Calu3 (cell line): Measurements from ENCODE around the gene SYDE2. TPM values are rescaled to one million over a fixed set of nuclear protein-coding genes. Genes with fewer than 3 reads are reported as not detected.

ENCODE experiments used
- BruUV-seq: library from RNA; stranded (reverse); fragments of 400-500 nt; replicated peaks from 2 replicates; lab custom pipeline; 2021; lab: Mats Ljungman, UMichigan
- CTCF ChIA-PET: fragments of 300-600 bp; sonication (Branson Sonifier 250); formaldehyde crosslinking; loops from one replicate; lab custom pipeline; 2022; ENCODE audit warnings: antibody characterized with exemption; lab: Charles Lee
- DNase-seq: peaks from one replicate; pipeline ENCODE4 v3.0.0; 2022
- H3K27ac Mint-ChIP-seq: one replicate; pipeline ENCODE4 v1.8.0; 2022; ENCODE audit warnings: mixed read lengths; ENCODE audit not compliant: unreplicated experiment
- H3K27me3 Mint-ChIP-seq: one replicate; pipeline ENCODE4 v1.8.0; 2022; ENCODE audit warnings: mixed read lengths; ENCODE audit not compliant: unreplicated experiment
- H3K36me3 Mint-ChIP-seq: one replicate; pipeline ENCODE4 v1.8.0; 2022; ENCODE audit warnings: mild to moderate bottlenecking, moderate library complexity, mixed read lengths; ENCODE audit not compliant: insufficient read depth, unreplicated experiment
- H3K4me1 Mint-ChIP-seq: one replicate; pipeline ENCODE4 v1.8.0; 2022; ENCODE audit warnings: mild to moderate bottlenecking, low read depth, mixed read lengths; ENCODE audit not compliant: unreplicated experiment
- H3K4me3 Mint-ChIP-seq: one replicate; pipeline ENCODE4 v1.8.0; 2022; ENCODE audit warnings: mild to moderate bottlenecking, low read depth, moderate library complexity, mixed read lengths; ENCODE audit not compliant: unreplicated experiment
- H3K9me3 Mint-ChIP-seq: one replicate; pipeline ENCODE4 v1.8.0; 2022; ENCODE audit warnings: low read depth, mixed read lengths; ENCODE audit not compliant: unreplicated experiment
- intact Hi-C: fragments of 100-400 bp; cut with micrococcal nuclease; formaldehyde crosslinking; loops from one replicate; pipeline ENCODE4 v1.10.0; 2022; ENCODE audit not compliant: unreplicated experiment
- total RNA-seq: library from RNA; stranded (reverse); gene quantifications from 2 replicates; pipeline ENCODE4 v1.2.3, GENCODE V29; 2022
- TF ChIP-seq, protein P1 (sequence below): fragments of 200-600 bp; IDR thresholded peaks from one replicate; pipeline ENCODE4 v1.8.0; 2022; ENCODE audit warnings: antibody characterized with exemption; ENCODE audit not compliant: unreplicated experiment

SYDE2 gene
- total RNA-seq, 1 experiment from 2014 or later = 10.4 TPM

DNA sequence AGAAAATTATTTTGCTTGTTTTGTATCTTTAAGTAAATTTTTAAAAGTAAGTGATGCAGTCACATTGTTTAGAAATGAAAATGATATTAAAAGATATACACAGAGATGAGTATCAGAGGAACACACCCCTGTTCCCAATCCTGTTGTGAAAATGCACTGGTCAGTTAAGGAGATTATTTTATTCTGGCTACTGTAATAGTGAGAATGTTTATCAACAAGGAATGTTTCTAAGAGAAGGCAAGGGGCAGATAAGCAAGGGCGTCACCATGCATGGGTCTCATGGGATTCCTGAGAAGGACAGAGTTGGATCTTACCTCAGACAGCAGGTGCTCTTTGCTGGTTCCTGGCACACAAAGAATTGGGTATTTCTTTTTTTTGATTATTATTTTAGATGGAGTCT is 36.8 kb upstream of the SYDE2 start:
- Mint-ChIP-seq H3K36me3 (no peaks in the 10 kb centered on the region), H3K4me1 (no peaks in the 10 kb centered on the region), H3K4me3 (no peak overlapping the region), H3K27ac (no peak overlapping the region), H3K9me3 (no peaks in the 10 kb centered on the region), H3K27me3 (no peaks in the 10 kb centered on the region)
- TF ChIP-seq, protein P1, sequence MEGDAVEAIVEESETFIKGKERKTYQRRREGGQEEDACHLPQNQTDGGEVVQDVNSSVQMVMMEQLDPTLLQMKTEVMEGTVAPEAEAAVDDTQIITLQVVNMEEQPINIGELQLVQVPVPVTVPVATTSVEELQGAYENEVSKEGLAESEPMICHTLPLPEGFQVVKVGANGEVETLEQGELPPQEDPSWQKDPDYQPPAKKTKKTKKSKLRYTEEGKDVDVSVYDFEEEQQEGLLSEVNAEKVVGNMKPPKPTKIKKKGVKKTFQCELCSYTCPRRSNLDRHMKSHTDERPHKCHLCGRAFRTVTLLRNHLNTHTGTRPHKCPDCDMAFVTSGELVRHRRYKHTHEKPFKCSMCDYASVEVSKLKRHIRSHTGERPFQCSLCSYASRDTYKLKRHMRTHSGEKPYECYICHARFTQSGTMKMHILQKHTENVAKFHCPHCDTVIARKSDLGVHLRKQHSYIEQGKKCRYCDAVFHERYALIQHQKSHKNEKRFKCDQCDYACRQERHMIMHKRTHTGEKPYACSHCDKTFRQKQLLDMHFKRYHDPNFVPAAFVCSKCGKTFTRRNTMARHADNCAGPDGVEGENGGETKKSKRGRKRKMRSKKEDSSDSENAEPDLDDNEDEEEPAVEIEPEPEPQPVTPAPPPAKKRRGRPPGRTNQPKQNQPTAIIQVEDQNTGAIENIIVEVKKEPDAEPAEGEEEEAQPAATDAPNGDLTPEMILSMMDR = no peak
- no peak for DNase-seq
- CTCF ChIA-PET = no interaction called here
- intact Hi-C loops = no loop called here
- BruUV-seq = no TSS peak

DNA sequence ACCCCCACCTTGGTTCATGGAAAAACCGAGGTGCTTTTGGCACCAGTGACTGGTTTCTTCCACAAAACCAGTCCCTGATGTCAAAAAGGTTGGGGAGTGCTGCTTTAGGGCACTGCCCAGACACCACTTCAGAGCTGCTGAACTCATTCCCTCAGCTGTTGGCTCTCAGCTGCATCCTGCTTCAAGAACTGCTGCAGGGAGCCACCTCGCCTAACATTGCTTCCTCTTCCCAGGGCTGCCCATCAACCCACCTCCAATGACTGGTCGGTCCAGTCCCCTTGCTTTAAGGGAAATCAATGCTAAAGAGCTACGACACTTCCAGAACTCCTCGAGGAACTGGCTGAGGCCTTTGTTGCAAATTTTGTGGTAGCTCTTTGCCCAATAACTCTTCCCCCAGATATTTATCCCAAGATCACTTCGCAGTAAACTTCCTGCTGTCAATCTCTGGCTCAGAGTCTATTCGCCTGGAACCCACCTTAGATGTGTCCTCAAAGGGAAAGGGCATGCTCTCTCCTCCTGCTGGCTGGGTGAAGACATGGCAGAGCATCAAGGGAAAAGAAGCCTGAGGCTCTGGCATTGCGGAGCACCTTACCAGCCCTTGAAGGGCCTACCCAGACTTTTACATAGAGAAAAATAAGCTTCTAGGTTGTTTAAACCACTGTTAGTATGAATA is 29.6 kb upstream of the SYDE2 start:
- H3K27me3 Mint-ChIP-seq = no peaks in the 10 kb centered on the region
- H3K9me3 Mint-ChIP-seq = no peaks in the 10 kb centered on the region
- intact Hi-C loops = no loop called here
- TF ChIP-seq, protein P1 = peak; percentile 56
- CTCF ChIA-PET = interaction anchor here (0.6 to 2.6 kb wide), 10 partner anchors 9 to 1463 kb away, joined by 3 to 10 read pairs (median 4); partner anchors contain the start of gene C1orf52
- H3K4me1 Mint-ChIP-seq = peaks cover 19% of the 10 kb centered on the region
- no TSS peak for BruUV-seq
- no peaks in the 10 kb centered on the region for H3K36me3 Mint-ChIP-seq
- peak; percentile 19 for DNase-seq
- H3K4me3 Mint-ChIP-seq = peak overlapping the region; percentile 6
- H3K27ac Mint-ChIP-seq = peak overlapping the region; percentile 19

DNA sequence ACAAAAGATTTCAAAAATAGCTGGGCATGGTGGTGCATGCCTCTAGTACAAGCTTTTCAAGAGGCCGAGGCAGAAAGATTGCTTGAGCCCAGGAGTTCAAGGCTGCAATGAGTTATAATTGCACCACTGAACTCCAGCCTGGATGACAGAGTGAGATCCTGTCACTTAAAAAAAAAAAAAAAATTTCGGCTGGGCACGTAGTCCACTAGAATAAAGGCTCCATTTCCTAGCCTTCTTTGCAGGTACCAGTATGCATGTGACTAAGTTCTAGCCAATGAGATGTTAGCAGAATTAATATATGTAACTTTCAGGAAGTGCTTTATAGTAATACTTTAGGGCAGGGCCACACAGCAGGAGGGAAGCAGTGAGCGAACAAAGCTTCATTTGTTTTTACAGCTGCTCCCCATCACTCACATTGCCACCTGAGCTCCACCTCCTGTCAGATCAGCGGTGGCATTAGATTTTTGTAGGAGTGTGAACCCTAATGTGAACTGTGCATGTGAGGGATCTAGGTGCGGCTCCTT is 28.8 kb upstream of the SYDE2 start:
- TF ChIP-seq, protein P1 = no peak
- peaks cover 6% of the 10 kb centered on the region for H3K36me3 Mint-ChIP-seq
- BruUV-seq = no TSS peak
- intact Hi-C loops = no loop called here
- DNase-seq = peak; percentile 53
- CTCF ChIA-PET = interaction anchor here (0.6 to 2.6 kb wide), 9 partner anchors 8 to 1464 kb away, joined by 3 to 10 read pairs (median 4); partner anchors contain the start of gene C1orf52
- H3K27ac Mint-ChIP-seq = peak overlapping the region; percentile 42
- no peak overlapping the region for H3K4me3 Mint-ChIP-seq
- H3K9me3 Mint-ChIP-seq = no peaks in the 10 kb centered on the region
- H3K4me1 Mint-ChIP-seq = peaks cover 27% of the 10 kb centered on the region
- H3K27me3 Mint-ChIP-seq = no peaks in the 10 kb centered on the region

DNA sequence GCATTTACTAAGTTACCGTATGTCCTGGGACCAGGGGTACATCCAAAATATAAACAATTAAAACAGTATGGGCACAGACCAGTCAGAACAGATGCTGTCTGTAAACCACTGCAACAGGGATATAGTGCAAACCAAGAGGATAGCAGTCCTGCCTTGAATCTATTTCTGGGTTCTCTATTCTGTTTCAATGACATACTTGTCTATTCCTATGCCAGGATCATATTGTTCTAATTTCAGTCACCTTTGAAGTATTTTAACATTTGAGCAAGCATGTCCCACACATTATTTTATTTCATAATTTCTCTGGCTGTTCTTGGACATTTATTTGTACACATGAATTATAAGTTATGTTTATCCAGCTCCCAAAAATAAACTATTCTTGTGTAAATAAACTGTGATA is 28.2 kb upstream of the SYDE2 start:
- no TSS peak for BruUV-seq

More for the DNA sequence above, 28.2 kb upstream of the SYDE2 start:
- Mint-ChIP-seq H3K4me1 (peaks cover 34% of the 10 kb centered on the region), H3K27ac (no peak overlapping the region), H3K27me3 (no peaks in the 10 kb centered on the region), H3K36me3 (peaks cover 6% of the 10 kb centered on the region), H3K4me3 (no peak overlapping the region), H3K9me3 (no peaks in the 10 kb centered on the region)
- TF ChIP-seq, protein P1 = no peak
- CTCF ChIA-PET = interaction anchor here (2.2 to 2.6 kb wide), 2 partner anchors 120 to 284 kb away, joined by 9 to 10 read pairs; no protein-coding TSS in a partner anchor
- DNase-seq = no peak
- intact Hi-C loops = no loop called here
